ENCODE data around the gene BIRC2. TPM values are rescaled to one million over a fixed set of nuclear protein-coding genes. Genes with fewer than 3 reads are reported as not detected.

The BIRC2 gene
- total RNA-seq, 1 experiment from 2014 or later, result 28.2 TPM

GRCh38 chr11:102406099-102406498 is 59.1 kb downstream of the BIRC2 start:
- no peaks in the 10 kb centered on the region for H3K27me3 ChIP-seq (ENCODE audit: insufficient read depth, low read length)
- no peak overlapping the region for H4K91ac ChIP-seq (ENCODE audit: insufficient read length, low read depth, low read length)
- no peak overlapping the region for H2BK5ac ChIP-seq (ENCODE audit: insufficient read length, low read length)
- no CpG with 5 or more reads among the region's 2 CpGs for WGBS (ENCODE audit: extremely low coverage, insufficient read length, low lambda C conversion rate)
- Mint-ChIP-seq H3K27ac (no peak overlapping the region; a peak in 1 of 7 replicates), H3K27me3 (ENCODE audit: low read depth) (no peaks in the 10 kb centered on the region), H3K4me1 (peaks cover 0 to 7% of the 10 kb centered on the region in 2 experiments; a peak in 2 of 4 replicates), H3K36me3 (ENCODE audit: insufficient read depth in 1 of 3, low read depth in 3 of 3) (peaks cover 11 to 17% (median 12%) of the 10 kb centered on the region in 3 experiments; a peak in 5 of 7 replicates), H3K4me3 (no peak overlapping the region), H3K9me3 (no peaks in the 10 kb centered on the region)
- no peak overlapping the region for H3K23ac ChIP-seq (ENCODE audit: insufficient read length, low read depth, low read length)
- H3T11ph ChIP-seq (ENCODE audit: low read length), result no peak overlapping the region
- no peak overlapping the region for H3K4me2 ChIP-seq (ENCODE audit: insufficient read depth, insufficient read length, low read length)
- H4K20me1 ChIP-seq (ENCODE audit: control insufficient read depth, insufficient read depth, insufficient read length), result no peaks in the 10 kb centered on the region
- no peak overlapping the region for H3K18ac ChIP-seq (ENCODE audit: insufficient read length, low read depth, low read length)
- no peak overlapping the region for H3K9ac ChIP-seq (ENCODE audit: extremely low read depth, insufficient read length, low read length)
- H4K8ac ChIP-seq (replicated peaks; ENCODE audit: insufficient read length, low read depth, low read length), result no peak overlapping the region
- no peaks in the 10 kb centered on the region for H3K79me1 ChIP-seq (ENCODE audit: insufficient read depth, low read depth, low read length, poor library complexity, severe bottlenecking)
- no peak overlapping the region for H2BK120ac ChIP-seq (ENCODE audit: low read depth, low read length, poor library complexity, severe bottlenecking)
- H3K14ac ChIP-seq (ENCODE audit: insufficient read depth, low read length), result no peak overlapping the region
- no peak overlapping the region for H3K4ac ChIP-seq (ENCODE audit: low read depth, low read length)
- H2AK5ac ChIP-seq (ENCODE audit: insufficient read length, low read length), result no peak overlapping the region
- H2BK20ac ChIP-seq (ENCODE audit: low read depth, low read length, poor library complexity, severe bottlenecking), result no peak overlapping the region
- no peak overlapping the region for H3K56ac ChIP-seq (ENCODE audit: insufficient read length, low read depth, low read length)
- H3K9me3 ChIP-seq (ENCODE audit: control insufficient read depth, low read depth, low read length), result no peaks in the 10 kb centered on the region
- H2AFZ ChIP-seq (ENCODE audit: low read length), result no peak overlapping the region
- DNase-seq, result no peak
- no peak overlapping the region for H2BK12ac ChIP-seq (ENCODE audit: insufficient read length, low read depth, low read length)
- no peak overlapping the region for H2BK15ac ChIP-seq (ENCODE audit: low read depth, low read length)
- H3K79me2 ChIP-seq (ENCODE audit: insufficient read depth, low read length), result peaks cover 2% of the 10 kb centered on the region; the same call in 1 of the 2 replicates
- no peaks in the 10 kb centered on the region for H3K23me2 ChIP-seq (ENCODE audit: insufficient read length, low read depth, low read length, poor library complexity, severe bottlenecking)
- H3K4me1 ChIP-seq (ENCODE audit: insufficient read depth, low read length), result 0 out of 2 replicates have a peak, but pooled peaks cover 5% of the 10 kb centered on the region
- TF ChIP-seq CTCF (conservative IDR thresholded peaks at IDR 0.05), result no peak
- H4K5ac ChIP-seq (ENCODE audit: insufficient read length, low read depth, low read length), result no peak overlapping the region
- no peak overlapping the region for H3K27ac ChIP-seq (ENCODE audit: insufficient read length, low read depth, low read length)
